NCI-H1048 (cell line): ENCODE results near the gene HEXIM1.

Experiments
- DNase-seq: peaks from one replicate; lab custom pipeline; 2025; lab: John Stamatoyannopoulos, UW

Gene HEXIM1

DNA sequence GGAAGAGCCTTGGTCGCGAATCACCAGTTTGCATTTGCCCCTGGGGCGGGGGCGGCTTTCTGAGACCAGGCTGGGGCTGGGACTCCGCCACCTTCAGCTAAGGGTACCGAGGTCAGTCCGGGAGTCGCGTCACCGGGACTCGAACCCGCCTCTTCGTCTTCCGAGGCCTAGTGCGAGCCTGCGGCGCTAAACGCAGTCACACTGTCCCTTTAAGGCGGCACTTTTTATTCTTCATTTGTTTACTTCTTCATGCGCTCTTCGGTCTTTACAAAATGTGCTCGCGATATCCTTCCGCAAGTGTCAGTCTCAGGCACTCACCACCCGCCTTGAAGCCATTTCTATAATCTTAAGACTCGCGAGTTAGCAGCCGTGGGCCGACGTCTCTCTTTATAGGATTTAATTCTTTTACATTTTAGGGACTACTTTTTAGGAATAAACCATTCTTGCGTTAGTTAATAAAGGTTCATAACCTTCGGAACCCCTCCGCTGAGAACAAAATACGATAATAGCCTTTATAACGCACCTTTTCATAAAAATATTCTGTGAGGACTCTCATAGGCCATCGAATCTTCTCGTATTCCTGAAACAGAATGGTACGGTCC, 593 bp upstream of the HEXIM1 start:
- DNase-seq, result peak; percentile 66

DNA sequence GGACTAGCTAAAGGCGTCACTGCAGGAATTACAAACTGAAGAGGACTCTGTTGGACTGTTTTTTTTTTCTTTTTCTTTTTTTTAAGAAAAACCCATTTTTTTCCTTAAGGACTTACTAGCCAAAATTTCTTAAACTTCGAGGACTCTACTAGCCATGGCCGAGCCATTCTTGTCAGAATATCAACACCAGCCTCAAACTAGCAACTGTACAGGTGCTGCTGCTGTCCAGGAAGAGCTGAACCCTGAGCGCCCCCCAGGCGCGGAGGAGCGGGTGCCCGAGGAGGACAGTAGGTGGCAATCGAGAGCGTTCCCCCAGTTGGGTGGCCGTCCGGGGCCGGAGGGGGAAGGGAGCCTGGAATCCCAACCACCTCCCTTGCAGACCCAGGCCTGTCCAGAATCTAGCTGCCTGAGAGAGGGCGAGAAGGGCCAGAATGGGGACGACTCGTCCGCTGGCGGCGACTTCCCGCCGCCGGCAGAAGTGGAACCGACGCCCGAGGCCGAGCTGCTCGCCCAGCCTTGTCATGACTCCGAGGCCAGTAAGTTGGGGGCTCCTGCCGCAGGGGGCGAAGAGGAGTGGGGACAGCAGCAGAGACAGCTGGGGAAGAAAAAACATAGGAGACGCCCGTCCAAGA, 878 bp downstream of the HEXIM1 start:
- no peak for DNase-seq

DNA sequence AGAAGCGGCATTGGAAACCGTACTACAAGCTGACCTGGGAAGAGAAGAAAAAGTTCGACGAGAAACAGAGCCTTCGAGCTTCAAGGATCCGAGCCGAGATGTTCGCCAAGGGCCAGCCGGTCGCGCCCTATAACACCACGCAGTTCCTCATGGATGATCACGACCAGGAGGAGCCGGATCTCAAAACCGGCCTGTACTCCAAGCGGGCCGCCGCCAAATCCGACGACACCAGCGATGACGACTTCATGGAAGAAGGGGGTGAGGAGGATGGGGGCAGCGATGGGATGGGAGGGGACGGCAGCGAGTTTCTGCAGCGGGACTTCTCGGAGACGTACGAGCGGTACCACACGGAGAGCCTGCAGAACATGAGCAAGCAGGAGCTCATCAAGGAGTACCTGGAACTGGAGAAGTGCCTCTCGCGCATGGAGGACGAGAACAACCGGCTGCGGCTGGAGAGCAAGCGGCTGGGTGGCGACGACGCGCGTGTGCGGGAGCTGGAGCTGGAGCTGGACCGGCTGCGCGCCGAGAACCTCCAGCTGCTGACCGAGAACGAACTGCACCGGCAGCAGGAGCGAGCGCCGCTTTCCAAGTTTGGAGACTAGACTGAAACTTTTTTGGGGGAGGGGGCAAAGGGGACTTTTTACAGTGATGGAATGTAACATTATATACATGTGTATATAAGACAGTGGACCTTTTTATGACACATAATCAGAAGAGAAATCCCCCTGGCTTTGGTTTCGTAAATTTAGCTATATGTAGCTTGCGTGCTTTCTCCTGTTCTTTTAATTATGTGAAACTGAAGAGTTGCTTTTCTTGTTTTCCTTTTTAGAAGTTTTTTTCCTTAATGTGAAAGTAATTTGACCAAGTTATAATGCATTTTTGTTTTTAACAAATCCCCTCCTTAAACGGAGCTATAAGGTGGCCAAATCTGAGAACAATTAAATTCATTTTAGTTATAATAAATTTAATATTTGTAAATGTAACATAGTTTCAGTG, 1.7 kb downstream of the HEXIM1 start:
- DNase-seq, result no peak

DNA sequence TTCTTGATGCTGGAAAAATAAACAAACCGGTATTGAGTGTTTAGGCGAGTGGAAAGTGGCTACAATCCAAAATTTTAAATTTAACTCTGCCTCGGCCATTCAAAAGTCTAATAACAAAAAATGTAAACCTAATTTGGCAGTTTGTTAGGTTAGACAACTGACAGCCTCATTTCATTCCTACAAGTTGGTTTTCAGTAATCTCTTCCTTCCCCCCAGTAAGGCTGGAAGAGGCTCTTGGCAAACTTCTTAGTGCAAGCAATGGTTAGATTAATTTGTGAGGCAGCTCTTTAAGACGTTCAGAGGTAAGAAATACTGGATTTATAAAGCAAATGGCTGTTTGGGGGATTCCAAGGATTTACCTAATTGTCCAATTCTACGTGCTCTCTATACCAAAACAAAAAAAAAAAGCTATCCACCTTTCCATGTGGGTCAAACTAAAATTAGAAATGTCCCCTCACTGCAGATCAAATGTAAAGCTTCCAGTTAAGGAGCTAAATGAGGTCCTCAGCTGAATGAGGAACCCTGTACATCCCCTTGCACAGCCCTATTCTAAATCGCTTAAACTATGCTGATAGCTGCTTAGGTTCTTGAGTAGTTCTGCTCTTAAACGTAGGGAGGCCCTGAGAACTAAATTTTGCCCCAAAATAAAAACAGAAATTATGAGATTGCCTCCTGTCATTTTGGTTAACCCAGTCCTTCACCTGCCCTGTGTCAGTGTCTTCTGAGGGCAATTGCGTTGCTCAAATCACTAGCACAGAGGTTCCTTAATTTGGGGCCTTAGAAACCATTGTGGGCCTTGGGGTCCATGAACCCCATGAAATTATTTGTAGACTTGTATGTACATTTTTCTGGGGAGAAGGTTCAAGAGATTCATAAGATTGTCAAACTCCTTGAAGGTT, 2.9 kb downstream of the HEXIM1 start:
- no peak for DNase-seq

DNA sequence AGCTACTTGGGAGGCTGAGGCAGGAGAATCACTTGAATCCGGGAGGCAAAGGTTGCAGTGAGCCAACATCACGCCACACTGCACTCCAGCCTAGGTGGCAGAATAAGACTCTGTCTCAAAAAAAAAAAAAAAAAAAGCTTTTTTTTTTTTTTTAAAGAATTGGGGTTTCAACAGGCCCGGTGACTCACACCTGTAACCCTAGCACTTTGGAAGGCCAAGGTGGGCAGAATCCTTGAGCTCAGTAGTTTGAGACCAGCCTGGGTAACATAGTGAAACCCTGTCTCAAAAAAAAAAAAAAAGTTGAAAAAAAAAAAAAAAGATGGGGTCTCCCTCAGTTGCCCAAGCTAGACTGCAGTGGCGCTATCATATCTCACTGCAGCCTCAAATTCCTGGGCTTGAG, 6.8 kb downstream of the HEXIM1 start:
- no peak for DNase-seq

DNA sequence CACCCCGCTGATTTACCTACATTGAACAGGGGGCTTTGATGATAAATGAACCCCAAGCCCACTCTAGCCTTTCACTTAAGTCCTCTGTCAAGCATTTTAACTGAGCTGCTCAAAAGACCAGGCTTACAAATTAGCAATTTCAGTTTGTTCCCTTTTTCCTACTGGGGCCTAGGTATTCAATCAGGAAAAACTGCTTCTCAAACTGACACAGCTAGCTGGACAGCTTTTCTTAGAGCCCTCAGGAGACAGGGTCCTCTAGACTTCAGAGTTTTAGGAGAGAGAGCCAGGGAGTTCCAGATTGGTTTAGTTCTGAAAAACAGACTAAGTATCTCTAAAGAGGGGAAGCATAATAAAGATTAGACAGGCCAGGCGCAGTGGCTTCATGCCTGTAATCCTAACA, 7.2 kb downstream of the HEXIM1 start:
- DNase-seq, result no peak

DNA sequence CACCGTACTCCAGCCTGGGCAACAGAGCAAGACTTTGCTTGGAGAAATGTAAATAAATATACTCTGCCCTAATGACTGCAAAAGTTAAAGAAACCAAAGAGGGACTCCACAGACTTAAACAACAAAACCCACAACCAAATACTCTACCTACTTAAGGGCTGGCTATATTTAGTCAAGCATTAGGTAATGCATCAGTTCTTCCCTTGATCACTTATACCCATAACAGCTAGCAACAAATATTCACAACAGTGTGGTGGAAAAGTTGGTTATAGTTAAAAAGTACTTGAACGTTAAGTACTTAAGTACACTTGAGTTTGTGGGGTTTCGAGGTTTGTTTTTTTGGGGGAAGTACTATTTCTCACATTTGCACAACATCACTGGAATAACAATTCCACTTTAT, 8.0 kb downstream of the HEXIM1 start:
- no peak for DNase-seq

DNA sequence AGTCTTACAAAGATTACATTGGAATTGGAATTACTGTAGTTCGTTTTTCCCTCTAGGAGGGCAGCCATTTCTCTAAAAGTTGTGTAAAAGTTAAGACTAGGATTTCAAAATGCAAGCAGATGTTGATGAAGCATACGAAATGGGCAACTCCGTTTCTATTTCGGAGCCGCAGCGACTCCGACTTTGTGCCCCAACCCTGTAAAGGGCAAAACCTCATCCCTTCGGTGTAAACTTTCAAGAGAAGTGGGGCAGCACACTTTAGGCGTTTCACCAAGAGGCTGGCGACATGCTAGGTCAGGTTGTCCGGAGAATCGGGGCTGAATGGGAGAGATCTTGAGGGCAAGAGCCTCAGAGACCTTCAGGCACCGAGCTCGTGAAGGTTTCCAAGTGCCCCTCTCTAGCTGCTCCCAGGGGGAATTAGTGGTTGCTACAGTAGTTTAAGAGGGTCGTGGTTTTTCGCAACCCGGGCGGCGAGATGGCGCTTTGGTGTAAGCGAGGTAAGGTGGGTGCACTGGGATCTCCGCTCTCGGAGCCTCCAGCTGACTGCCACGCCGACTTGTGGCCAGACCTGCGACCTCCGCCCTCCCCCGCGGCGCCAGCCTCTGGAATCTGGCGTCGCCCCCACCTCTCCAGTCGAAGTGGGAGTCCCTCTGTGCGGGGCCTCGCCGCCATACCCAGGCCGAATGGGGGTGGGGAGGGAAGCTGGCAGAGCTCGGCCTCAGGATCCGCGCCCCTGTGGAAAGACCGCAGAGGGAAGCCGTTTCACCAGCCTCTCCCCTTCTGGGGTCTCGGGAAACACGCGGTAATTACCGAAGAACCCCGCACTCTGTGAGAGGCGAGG, 12.4 kb downstream of the HEXIM1 start:
- DNase-seq, result no peak

DNA sequence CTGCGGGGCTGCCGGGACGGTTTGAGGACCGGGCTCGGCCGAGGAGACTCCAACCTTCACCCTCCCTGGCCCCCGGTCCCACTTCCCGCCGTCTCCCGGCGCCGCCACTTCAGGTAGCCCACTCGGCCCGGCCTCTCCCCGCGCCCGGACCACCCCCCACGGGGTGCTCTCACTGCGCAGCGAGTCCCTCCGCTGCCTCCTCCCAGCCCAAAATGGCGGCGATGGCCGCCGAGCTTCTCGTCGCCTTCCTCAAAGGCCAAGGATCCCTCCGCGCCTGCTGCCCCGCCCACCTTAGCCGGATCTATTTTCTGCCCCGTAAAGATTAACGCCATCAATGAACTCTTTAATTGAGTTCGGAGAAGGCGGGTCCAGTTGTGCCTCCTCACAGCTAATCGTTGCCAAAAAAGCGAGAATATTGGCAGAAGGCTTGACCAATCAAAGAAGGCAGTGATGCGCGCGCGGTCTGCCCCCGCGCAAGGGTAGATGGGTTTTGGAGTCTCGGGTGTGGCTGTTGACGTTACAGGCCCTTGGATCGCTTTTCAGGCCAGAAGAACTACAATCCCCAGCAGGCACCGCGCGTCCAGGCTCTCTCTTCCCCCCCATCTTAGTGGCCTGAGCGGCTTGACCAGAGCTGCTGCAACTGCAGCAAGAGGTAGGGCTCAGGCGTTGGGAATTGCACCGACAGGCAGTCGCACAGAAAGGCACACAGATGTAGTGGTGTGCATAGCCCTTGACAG, 13.2 kb downstream of the HEXIM1 start, which contains the start of gene HEXIM2:
HEXIM2 (plus strand) TSS at position 588 of the 737 bp plus-strand sequence. CDS start 919 bp downstream, outside the sequence.
- DNase-seq, result peak; percentile 99

DNA sequence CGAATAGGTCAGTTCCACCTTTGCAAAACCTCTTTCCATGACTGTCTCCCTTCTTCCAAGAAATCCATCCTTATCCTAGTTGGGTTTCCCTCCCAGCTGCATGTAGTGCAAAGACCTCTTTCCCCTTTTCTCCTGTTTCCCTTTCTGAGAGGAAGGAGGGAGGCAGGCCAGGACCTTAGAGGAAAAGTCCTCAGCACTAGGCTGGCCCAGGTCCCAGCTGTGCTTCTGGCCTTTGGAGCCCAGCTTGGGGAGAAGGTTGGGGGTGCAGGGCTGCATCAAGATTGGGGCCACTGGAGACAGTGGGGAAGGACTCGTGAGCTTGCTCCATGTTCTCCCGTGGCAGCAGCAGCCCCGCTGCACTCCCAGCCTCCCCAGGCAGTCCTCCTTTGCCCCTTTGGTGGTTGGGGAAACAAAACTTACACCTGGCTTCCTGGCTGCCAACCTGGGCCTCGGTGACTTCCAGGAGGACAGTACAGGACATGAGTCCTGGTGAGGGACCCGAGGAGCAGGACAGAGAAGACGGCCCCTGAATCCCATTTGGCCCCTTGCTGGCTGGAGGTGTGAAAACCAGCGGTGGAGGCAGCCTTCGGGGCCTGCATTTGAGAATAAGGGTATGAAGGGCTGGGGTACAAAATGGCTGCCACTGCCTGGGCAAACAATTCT, 13.9 kb downstream of the HEXIM1 start:
- DNase-seq, result no peak

DNA sequence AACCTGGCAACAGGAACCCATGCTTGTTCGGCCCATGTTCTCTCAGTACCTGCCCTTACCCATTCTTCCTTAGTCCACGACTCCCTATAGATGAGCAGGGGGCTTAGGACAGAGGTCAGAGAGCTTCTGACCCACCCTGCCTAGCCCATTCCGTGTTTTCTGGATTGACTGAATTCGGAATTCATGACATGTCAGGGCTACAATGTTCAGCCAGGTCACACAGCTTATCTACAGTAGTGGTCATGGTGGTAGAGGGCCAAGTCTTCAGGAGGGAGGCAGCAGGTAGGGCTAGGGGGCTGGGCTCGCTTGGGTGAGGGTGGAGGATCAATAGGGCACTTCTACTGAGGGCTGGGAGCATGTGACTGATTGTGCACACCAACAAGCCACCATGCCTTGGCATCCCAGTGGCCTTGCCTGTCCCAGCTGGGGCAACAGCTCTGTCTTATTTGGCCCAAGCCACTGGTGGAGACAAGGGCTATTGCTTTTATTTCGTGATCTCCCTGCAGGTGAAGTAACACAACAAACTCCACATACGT, 16.5 kb downstream of the HEXIM1 start:
- no peak for DNase-seq

DNA sequence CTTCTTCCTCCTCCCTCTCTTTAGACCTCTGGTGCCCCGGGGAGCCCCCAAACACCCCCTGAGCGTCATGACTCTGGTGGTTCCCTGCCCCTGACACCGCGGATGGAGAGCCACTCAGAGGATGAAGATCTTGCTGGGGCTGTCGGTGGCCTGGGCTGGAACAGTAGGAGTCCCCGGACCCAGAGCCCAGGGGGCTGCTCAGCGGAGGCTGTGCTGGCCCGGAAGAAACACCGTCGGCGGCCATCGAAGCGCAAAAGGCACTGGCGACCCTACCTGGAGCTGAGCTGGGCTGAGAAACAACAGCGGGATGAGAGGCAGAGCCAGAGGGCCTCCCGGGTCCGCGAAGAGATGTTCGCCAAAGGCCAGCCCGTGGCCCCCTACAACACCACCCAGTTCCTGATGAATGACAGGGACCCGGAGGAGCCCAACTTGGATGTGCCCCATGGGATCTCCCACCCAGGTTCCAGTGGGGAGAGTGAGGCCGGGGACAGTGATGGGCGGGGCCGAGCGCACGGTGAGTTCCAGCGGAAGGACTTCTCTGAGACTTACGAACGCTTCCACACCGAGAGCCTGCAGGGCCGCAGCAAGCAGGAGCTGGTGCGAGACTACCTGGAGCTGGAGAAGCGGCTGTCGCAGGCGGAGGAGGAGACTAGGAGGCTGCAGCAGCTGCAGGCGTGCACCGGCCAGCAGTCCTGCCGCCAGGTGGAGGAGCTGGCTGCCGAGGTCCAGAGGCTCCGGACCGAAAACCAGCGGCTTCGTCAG, 20.9 kb downstream of the HEXIM1 start:
- no peak for DNase-seq

DNA sequence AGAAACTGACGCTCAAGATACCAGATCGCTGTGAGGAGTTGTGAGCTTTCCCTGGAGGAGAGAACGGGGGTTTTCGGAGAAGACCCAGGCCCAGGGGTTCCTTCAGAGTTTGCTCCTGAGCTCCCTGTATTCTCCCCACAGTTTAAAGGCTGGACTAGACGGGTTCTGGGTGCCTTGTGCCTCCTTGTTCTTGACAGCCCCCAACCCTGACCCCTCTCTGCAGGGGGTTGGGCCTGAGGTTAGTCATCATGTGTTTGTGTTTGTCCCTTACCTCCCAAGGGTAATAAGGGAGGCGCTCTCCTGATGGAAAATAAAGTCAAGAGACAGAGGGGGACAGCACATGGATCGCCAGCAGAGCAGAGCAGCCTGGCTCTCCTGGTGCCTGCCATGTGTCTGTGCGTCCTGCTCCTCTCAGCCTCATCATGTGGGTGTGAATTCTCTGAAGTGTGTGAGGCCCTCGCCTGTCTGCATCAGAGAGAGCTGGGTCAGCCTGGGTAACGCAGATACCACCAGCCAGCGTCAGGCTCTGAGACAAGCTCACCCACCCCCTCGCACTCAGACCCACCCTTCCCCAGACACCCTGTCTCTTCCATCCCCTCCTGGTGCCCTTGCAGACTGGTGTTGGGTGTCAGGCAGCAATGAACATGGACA, 22.1 kb downstream of the HEXIM1 start:
- no peak for DNase-seq

DNA sequence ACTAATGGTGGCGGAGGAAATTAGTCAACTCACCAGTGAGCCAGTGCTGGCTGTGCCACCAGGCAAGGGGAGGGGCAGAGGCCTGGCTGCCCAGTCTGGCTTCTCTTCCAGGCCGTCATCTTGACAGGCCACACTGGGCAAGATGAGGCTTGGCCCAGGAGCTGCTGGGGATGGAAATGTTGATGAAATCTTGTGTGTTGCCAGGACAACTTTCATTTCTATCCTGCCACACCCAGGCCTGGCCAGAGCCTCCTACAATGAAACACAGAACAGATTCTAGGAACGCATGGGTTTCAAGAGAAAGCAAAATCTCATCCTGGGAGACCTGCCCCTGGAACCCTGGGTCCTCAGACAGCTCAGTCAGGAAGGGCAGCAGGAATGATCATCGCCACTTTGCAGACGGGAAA, 22.7 kb downstream of the HEXIM1 start:
- no peak for DNase-seq

DNA sequence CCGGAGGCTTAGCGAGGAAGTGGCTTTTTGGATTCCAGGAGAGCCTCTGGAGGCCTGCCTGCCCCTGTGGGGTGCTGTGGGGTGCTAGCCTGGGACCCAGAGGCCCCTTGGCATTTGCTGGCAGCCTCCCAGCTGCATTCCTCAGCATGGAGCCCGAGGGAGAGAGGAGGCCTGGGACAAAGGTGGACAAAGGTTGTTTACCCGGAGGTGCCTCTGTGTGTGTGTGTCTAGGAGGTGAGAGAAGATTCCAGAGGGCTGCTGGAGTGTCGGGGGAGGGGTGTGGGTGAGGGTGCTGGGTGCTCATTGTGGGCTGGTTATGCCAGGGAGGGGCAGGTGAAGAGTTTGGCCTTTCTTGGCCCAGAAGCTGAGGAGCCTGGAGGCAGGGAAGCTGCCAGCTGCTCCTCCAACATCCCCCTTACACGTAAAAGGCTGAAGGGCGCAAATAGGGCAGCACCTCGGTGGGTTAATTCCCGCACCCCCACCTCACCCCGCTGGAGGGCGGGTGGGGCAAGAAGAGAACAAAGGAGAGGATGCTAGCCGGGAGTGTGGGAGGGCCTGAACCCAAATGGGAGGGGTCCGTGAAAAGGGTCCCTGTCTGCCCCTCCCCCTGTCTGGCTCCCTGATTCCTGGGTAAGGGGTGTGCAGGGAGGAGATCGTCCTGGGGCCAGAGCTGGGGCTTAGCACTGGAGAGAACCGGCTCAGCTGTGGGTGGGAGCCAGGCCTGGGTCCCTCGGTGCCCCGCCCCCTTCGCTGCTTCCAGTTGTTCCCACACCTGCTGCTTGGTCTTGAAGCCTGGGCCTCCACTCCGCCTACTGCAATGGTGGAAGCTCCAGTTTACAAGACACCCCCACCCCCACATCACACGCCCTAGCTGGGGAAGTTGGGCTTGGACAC, 23.3 kb downstream of the HEXIM1 start:
- no peak for DNase-seq

DNA sequence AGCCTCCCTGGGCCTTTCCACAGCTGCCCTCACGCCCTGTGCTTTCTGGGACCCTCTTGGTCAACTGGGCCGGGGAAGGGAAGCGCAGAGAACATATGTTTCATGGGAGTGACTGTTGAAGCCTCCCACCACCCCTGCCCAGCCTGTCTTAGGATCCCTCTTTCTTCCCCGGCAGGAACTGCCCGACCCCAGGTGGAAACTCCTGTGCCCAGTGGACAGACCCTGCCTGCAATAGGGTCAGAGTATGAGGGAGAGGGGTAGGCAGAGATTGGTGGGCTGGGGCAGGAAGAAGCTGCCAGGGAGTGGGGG, 23.9 kb downstream of the HEXIM1 start:
- DNase-seq, result no peak
